ENCODE measurements around the gene AFF1.
"Not testable (repeated sequence)": the region's sequence is repeated elsewhere in the genome, so short reads cannot be mapped to it uniquely, and the experiment has no call there.

Gene AFF1

GRCh38 chr4:87054900-87055299, 120.1 kb downstream of the AFF1 start:
- no peak for DNase-seq (ENCODE audit: low read depth, low spot score)

- no peak for DNase-seq (ENCODE audit: low read depth, low spot score)
These were observed 120.5 kb downstream of the AFF1 start for GRCh38 chr4:87055311-87055710.

GRCh38 chr4:87056881-87057280, 122.1 kb downstream of the AFF1 start:
- no peak for DNase-seq (ENCODE audit: low read depth, low spot score)

- DNase-seq (ENCODE audit: low read depth, low spot score), result no peak
These were observed 123.1 kb downstream of the AFF1 start for GRCh38 chr4:87057835-87058355.

- peak; percentile 81 for DNase-seq (ENCODE audit: low read depth, low spot score)
These were observed 123.7 kb downstream of the AFF1 start for GRCh38 chr4:87058356-87059073.

- no peak for DNase-seq (ENCODE audit: low read depth, low spot score)
These were observed 126.1 kb downstream of the AFF1 start for GRCh38 chr4:87060957-87061356.

GRCh38 chr4:87065021-87065420, 130.2 kb downstream of the AFF1 start:
- DNase-seq (ENCODE audit: low read depth, low spot score), result no peak

GRCh38 chr4:87066403-87067123, 131.8 kb downstream of the AFF1 start:
- peak; percentile 28 for DNase-seq (ENCODE audit: low read depth, low spot score)

GRCh38 chr4:87067124-87067885, 132.5 kb downstream of the AFF1 start:
- no peak for DNase-seq (ENCODE audit: low read depth, low spot score)

GRCh38 chr4:87068583-87069021, 133.8 kb downstream of the AFF1 start:
- DNase-seq (ENCODE audit: low read depth, low spot score), result no peak

- no peak for DNase-seq (ENCODE audit: low read depth, low spot score)
These were observed 134.4 kb downstream of the AFF1 start for GRCh38 chr4:87069037-87069742.

- DNase-seq (ENCODE audit: low read depth, low spot score), result no peak
These were observed 136.6 kb downstream of the AFF1 start for GRCh38 chr4:87071401-87071800.

- DNase-seq (ENCODE audit: low read depth, low spot score), result not testable (repeated sequence)
These were observed 137.7 kb downstream of the AFF1 start for GRCh38 chr4:87072545-87072944.

- DNase-seq (ENCODE audit: low read depth, low spot score), result no peak
These were observed 138.6 kb downstream of the AFF1 start for GRCh38 chr4:87073199-87074120.

GRCh38 chr4:87074121-87074488, 139.3 kb downstream of the AFF1 start:
- no peak for DNase-seq (ENCODE audit: low read depth, low spot score)

GRCh38 chr4:87075876-87076275, 141.1 kb downstream of the AFF1 start:
- DNase-seq (ENCODE audit: low read depth, low spot score), result no peak

GRCh38 chr4:87076690-87077358, 142.0 kb downstream of the AFF1 start:
- no peak for DNase-seq (ENCODE audit: low read depth, low spot score)

GRCh38 chr4:87077914-87078585, 143.2 kb downstream of the AFF1 start:
- no peak for DNase-seq (ENCODE audit: low read depth, low spot score)

- DNase-seq (ENCODE audit: low read depth, low spot score), result no peak
These were observed 144.2 kb downstream of the AFF1 start for GRCh38 chr4:87078987-87079486.

Measured in ELF-1 (cell line).